ENCODE measurements around the gene CEP170B. TPM values are rescaled to one million over a fixed set of nuclear protein-coding genes. Genes with fewer than 3 reads are reported as not detected.

Gene CEP170B
- total RNA-seq, 2 donors from 2014 or later: 3.4 to 3.8 TPM

- H3K4me3 Mint-ChIP-seq: no peak within 1 kb of the TSS
- H3K4me1 Mint-ChIP-seq (ENCODE audit: low read depth in 2 of 2): no peaks in the 10 kb centered on the region
- no peaks in the 10 kb centered on the region for H3K36me3 Mint-ChIP-seq
- ATAC-seq: no peak
- H3K9me3 Mint-ChIP-seq: no peaks in the 10 kb centered on the region
- no peak for DNase-seq (ENCODE audit: low spot score)
- no peak within 1 kb of the TSS for H3K27ac Mint-ChIP-seq
- peaks cover 3 to 10% of the 10 kb centered on the region in 2 donors for H3K27me3 Mint-ChIP-seq
Measured at GRCh38 chr14:104924421-104925213, 59.5 kb downstream of the CEP170B start, which contains the start of gene PLD4. Gene PLD4, plus strand, starts transcription at chr14:104924879. Its CDS starts 2,262 bp downstream, at chr14:104927141.

GRCh38 chr14:104925214-104925854, 60.3 kb downstream of the CEP170B start:
- no peak for ATAC-seq
- Mint-ChIP-seq H3K9me3 (no peaks in the 10 kb centered on the region), H3K4me1 (ENCODE audit: low read depth in 2 of 2) (no peaks in the 10 kb centered on the region), H3K36me3 (no peaks in the 10 kb centered on the region), H3K27ac (no peak overlapping the region), H3K27me3 (peaks cover 3 to 10% of the 10 kb centered on the region in 2 donors), H3K4me3 (no peak overlapping the region)
- no peak for DNase-seq (ENCODE audit: low spot score)

GRCh38 chr14:104925855-104926609, 61.0 kb downstream of the CEP170B start:
- DNase-seq (ENCODE audit: low spot score): no peak
- no peak for ATAC-seq
- H3K4me1 Mint-ChIP-seq (ENCODE audit: low read depth in 2 of 2): no peaks in the 10 kb centered on the region
- no peaks in the 10 kb centered on the region for H3K36me3 Mint-ChIP-seq
- no peaks in the 10 kb centered on the region for H3K9me3 Mint-ChIP-seq
- no peak overlapping the region for H3K27ac Mint-ChIP-seq
- no peak overlapping the region for H3K4me3 Mint-ChIP-seq
- H3K27me3 Mint-ChIP-seq: peaks cover 3 to 8% of the 10 kb centered on the region in 2 donors

- H3K4me3 Mint-ChIP-seq: no peak overlapping the region
- H3K4me1 Mint-ChIP-seq (ENCODE audit: low read depth in 2 of 2): no peaks in the 10 kb centered on the region
- DNase-seq (ENCODE audit: low spot score): no peak
- no peak overlapping the region for H3K27ac Mint-ChIP-seq
- no peak for ATAC-seq
- no peaks in the 10 kb centered on the region for H3K9me3 Mint-ChIP-seq
- H3K36me3 Mint-ChIP-seq: no peaks in the 10 kb centered on the region
- H3K27me3 Mint-ChIP-seq: no peaks in the 10 kb centered on the region
Measured at GRCh38 chr14:104926619-104927431, 61.8 kb downstream of the CEP170B start.

GRCh38 chr14:104927432-104927816, 62.4 kb downstream of the CEP170B start:
- H3K27ac Mint-ChIP-seq: no peak overlapping the region
- no peaks in the 10 kb centered on the region for H3K27me3 Mint-ChIP-seq
- H3K4me3 Mint-ChIP-seq: no peak overlapping the region
- H3K4me1 Mint-ChIP-seq (ENCODE audit: low read depth in 2 of 2): no peaks in the 10 kb centered on the region
- ATAC-seq (no peak), DNase-seq (ENCODE audit: low spot score) (no peak)
- no peaks in the 10 kb centered on the region for H3K9me3 Mint-ChIP-seq
- no peaks in the 10 kb centered on the region for H3K36me3 Mint-ChIP-seq

- Mint-ChIP-seq H3K4me1 (ENCODE audit: low read depth in 2 of 2) (no peaks in the 10 kb centered on the region), H3K27me3 (no peaks in the 10 kb centered on the region), H3K27ac (no peak overlapping the region), H3K36me3 (no peaks in the 10 kb centered on the region), H3K9me3 (no peaks in the 10 kb centered on the region), H3K4me3 (no peak overlapping the region)
- ATAC-seq (no peak), DNase-seq (ENCODE audit: low spot score) (no peak)
Measured at GRCh38 chr14:104927901-104928300, 62.8 kb downstream of the CEP170B start.

- Mint-ChIP-seq H3K4me1 (ENCODE audit: low read depth in 2 of 2) (no peaks in the 10 kb centered on the region), H3K27ac (no peak overlapping the region), H3K27me3 (no peaks in the 10 kb centered on the region), H3K9me3 (no peaks in the 10 kb centered on the region), H3K36me3 (no peaks in the 10 kb centered on the region), H3K4me3 (no peak overlapping the region)
- DNase-seq (ENCODE audit: low spot score) (no peak), ATAC-seq (no peak)
Measured at GRCh38 chr14:104928391-104929133, 63.5 kb downstream of the CEP170B start.

- peaks cover 0 to 3% of the 10 kb centered on the region in 2 donors for H3K4me1 Mint-ChIP-seq (ENCODE audit: low read depth in 2 of 2)
- H3K4me3 Mint-ChIP-seq: no peak overlapping the region
- H3K27ac Mint-ChIP-seq: no peak overlapping the region
- DNase-seq (ENCODE audit: low spot score) (no peak), ATAC-seq (no peak)
- no peaks in the 10 kb centered on the region for H3K36me3 Mint-ChIP-seq
- peaks cover 2 to 3% of the 10 kb centered on the region in 2 donors for H3K27me3 Mint-ChIP-seq
- no peaks in the 10 kb centered on the region for H3K9me3 Mint-ChIP-seq
Measured at GRCh38 chr14:104929268-104930230, 64.5 kb downstream of the CEP170B start.

GRCh38 chr14:104930526-104931303, 65.6 kb downstream of the CEP170B start:
- Mint-ChIP-seq H3K4me1 (ENCODE audit: low read depth in 2 of 2) (peaks cover 0 to 6% of the 10 kb centered on the region in 2 donors), H3K27me3 (peaks cover 3 to 8% of the 10 kb centered on the region in 2 donors), H3K4me3 (no peak overlapping the region), H3K36me3 (no peaks in the 10 kb centered on the region), H3K27ac (no peak overlapping the region), H3K9me3 (no peaks in the 10 kb centered on the region)
- ATAC-seq (no peak), DNase-seq (ENCODE audit: low spot score) (no peak)

GRCh38 chr14:104931304-104931770, 66.3 kb downstream of the CEP170B start:
- H3K9me3 Mint-ChIP-seq: no peaks in the 10 kb centered on the region
- H3K27me3 Mint-ChIP-seq: peaks cover 3 to 8% of the 10 kb centered on the region in 2 donors
- H3K27ac Mint-ChIP-seq: no peak overlapping the region
- H3K36me3 Mint-ChIP-seq: no peaks in the 10 kb centered on the region
- H3K4me1 Mint-ChIP-seq (ENCODE audit: low read depth in 2 of 2): peaks cover 0 to 6% of the 10 kb centered on the region in 2 donors
- ATAC-seq (no peak), DNase-seq (ENCODE audit: low spot score) (no peak)
- H3K4me3 Mint-ChIP-seq: no peak overlapping the region
